ENCODE data around the gene PTPRN2.

PTPRN2 gene

GRCh38 chr7:158067219-158067930 is 520.2 kb downstream of the PTPRN2 start:
- TF ChIP-seq, protein P1, sequence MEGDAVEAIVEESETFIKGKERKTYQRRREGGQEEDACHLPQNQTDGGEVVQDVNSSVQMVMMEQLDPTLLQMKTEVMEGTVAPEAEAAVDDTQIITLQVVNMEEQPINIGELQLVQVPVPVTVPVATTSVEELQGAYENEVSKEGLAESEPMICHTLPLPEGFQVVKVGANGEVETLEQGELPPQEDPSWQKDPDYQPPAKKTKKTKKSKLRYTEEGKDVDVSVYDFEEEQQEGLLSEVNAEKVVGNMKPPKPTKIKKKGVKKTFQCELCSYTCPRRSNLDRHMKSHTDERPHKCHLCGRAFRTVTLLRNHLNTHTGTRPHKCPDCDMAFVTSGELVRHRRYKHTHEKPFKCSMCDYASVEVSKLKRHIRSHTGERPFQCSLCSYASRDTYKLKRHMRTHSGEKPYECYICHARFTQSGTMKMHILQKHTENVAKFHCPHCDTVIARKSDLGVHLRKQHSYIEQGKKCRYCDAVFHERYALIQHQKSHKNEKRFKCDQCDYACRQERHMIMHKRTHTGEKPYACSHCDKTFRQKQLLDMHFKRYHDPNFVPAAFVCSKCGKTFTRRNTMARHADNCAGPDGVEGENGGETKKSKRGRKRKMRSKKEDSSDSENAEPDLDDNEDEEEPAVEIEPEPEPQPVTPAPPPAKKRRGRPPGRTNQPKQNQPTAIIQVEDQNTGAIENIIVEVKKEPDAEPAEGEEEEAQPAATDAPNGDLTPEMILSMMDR (IDR thresholded peaks at IDR 0.05; ENCODE audit: borderline replicate concordance, insufficient read depth, low read depth, low read length) = no peak
- no peak overlapping the region for H3K4me3 ChIP-seq (ENCODE audit: low read depth, low read length)

DNA sequence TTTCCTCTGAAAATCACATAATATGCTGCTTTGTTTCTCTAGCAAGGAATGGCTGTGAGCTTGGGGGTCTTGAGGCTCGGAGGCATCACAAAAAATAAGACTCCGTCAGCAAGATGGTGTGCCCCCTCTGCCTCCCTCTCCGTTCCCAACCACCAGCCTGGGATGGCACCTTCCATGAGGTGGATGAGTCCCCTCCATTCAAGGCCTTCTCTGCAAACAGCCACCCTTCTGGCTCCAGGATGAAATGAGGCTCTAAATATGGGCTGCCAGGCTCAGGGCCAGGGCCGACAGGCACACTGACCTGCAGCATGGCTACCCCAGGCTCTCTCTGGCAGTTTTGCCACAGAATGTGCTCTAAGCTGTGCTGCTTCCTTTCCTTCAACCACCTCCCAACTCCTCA is 521.5 kb downstream of the PTPRN2 start:
- H3K4me3 ChIP-seq (ENCODE audit: low read depth, low read length) = no peak overlapping the region
- TF ChIP-seq, protein P1 (IDR thresholded peaks at IDR 0.05; ENCODE audit: borderline replicate concordance, insufficient read depth, low read depth, low read length) = no peak

GRCh38 chr7:158065340-158065739 is 522.3 kb downstream of the PTPRN2 start:
- TF ChIP-seq, protein P1 (IDR thresholded peaks at IDR 0.05; ENCODE audit: borderline replicate concordance, insufficient read depth, low read depth, low read length) = no peak
- H3K4me3 ChIP-seq (ENCODE audit: low read depth, low read length) = no peak overlapping the region

GRCh38 chr7:158064631-158065030 is 523.0 kb downstream of the PTPRN2 start:
- TF ChIP-seq, protein P1 (IDR thresholded peaks at IDR 0.05; ENCODE audit: borderline replicate concordance, insufficient read depth, low read depth, low read length) = no peak
- no peak overlapping the region for H3K4me3 ChIP-seq (ENCODE audit: low read depth, low read length)

GRCh38 chr7:158063850-158064610 is 523.6 kb downstream of the PTPRN2 start:
- H3K4me3 ChIP-seq (ENCODE audit: low read depth, low read length) = no peak overlapping the region
- TF ChIP-seq, protein P1 (IDR thresholded peaks at IDR 0.05; ENCODE audit: borderline replicate concordance, insufficient read depth, low read depth, low read length) = no peak

- TF ChIP-seq, protein P1 (IDR thresholded peaks at IDR 0.05; ENCODE audit: borderline replicate concordance, insufficient read depth, low read depth, low read length) = no peak
Observed at GRCh38 chr7:158062661-158063060, 525.0 kb downstream of the PTPRN2 start.

More at GRCh38 chr7:158062661-158063060, 525.0 kb downstream of the PTPRN2 start:
- H3K4me3 ChIP-seq (ENCODE audit: low read depth, low read length) = no peak overlapping the region
